Activated CD4-positive, alpha-beta T cell treated with anti-CD3 and anti-CD28 coated beads for 36 hours (primary cell): ENCODE results near the gene BANP. TPM values are rescaled to one million over a fixed set of nuclear protein-coding genes. Genes with fewer than 3 reads are reported as not detected.
"Not testable (repeated sequence)": the region's sequence is repeated elsewhere in the genome, so short reads cannot be mapped to it uniquely, and the experiment has no call there.

Source experiments
- ATAC-seq: fragments of 200-7000 bp; cut with Tn5 transposase; one replicate; pipeline ENCODE4 v1.10.0; 2021; ENCODE audit warnings: mild to moderate bottlenecking, moderate library complexity
- CTCF ChIA-PET: fragments of 350-600 bp; sonication (Branson Sonifier 250); formaldehyde crosslinking; loops from one replicate; lab custom pipeline; 2021; ENCODE audit warnings: antibody characterized with exemption; lab: Charles Lee
- POLR2A ChIA-PET: fragments of 350-600 bp; sonication (Branson Sonifier 250); formaldehyde crosslinking; loops from one replicate; lab custom pipeline; 2021; ENCODE audit warnings: antibody characterized with exemption, inconsistent platforms; lab: Charles Lee
- DNase-seq: peaks from one replicate; pipeline ENCODE4 v3.0.0-alpha.2; 2020
- H3K27ac Mint-ChIP-seq: one replicate; pipeline ENCODE4 v1.8.0; 2021; ENCODE audit warnings: mixed read lengths
- H3K27me3 Mint-ChIP-seq: one replicate; pipeline ENCODE4 v1.8.0; 2021; ENCODE audit warnings: mixed read lengths
- H3K36me3 Mint-ChIP-seq: one replicate; pipeline ENCODE4 v1.8.0; 2021; ENCODE audit warnings: low read depth, mixed read lengths
- H3K4me1 Mint-ChIP-seq: one replicate; pipeline ENCODE4 v1.8.0; 2021; ENCODE audit warnings: mixed read lengths
- H3K4me3 Mint-ChIP-seq: one replicate; pipeline ENCODE4 v1.8.0; 2021; ENCODE audit warnings: mild to moderate bottlenecking, moderate library complexity, mixed read lengths
- H3K9me3 Mint-ChIP-seq: one replicate; pipeline ENCODE4 v1.8.0; 2021; ENCODE audit warnings: low read depth, mixed read lengths
- intact Hi-C, 2 experiments: fragments of 100-400 bp; cut with DNase I in 1 of 2; cut with micrococcal nuclease in 1 of 2; formaldehyde crosslinking; loops; one replicate each; pipeline versions ENCODE4 v1.14.2 to v1.15.1; 2022 to 2024; cut with DNase I, micrococcal nuclease
- total RNA-seq, 2 experiments: library from RNA; stranded (reverse); gene quantifications; one replicate each; pipeline ENCODE4 v1.2.3, GENCODE V29; 2021

Gene BANP
- total RNA-seq, 2 experiments from 2014 or later = 35.2 to 36.1 TPM

DNA sequence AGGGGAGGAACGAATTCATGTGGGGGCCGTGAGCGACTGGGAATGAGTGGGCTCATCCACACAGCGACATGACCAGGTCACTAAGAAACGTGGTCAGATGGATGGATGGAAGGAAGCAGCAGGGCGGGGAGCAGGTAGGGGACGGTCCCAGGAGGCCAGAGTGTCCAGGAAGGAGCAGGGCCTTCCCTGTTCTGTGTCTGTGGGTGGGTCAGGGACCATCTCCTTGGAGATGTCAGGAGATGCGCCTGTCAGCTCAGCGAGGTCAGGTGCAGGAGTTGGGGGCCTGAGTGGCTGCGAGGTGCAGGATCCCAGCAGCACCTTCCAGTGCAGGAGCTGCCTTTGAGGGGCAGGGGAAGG lies 85.4 kb downstream of the BANP start:
- H3K9me3 Mint-ChIP-seq, H3K4me3 Mint-ChIP-seq, H3K27ac Mint-ChIP-seq, intact Hi-C loops, H3K27me3 Mint-ChIP-seq, CTCF ChIA-PET, DNase-seq, POLR2A ChIA-PET, H3K4me1 Mint-ChIP-seq, ATAC-seq: not testable (repeated sequence)
- peaks cover 10% of the 10 kb centered on the region for H3K36me3 Mint-ChIP-seq

DNA sequence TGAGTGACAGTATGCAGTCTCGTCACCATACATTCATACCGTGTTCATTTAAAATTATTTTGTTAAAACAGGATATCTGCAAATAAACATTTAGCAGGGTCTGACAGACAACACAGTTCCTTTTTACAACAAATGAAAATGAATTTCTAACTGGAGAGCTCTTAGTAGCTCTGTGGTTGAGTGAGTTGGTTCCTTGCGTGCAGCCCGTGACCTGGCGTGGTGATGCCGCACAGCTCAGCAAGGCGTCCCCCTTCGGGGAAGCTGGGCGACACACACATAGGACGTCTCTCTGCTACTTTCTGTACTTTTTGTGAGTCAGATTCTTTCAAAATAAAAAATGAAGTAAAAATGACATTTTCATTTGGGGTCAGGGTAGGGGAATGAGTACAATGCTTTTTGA lies 86.1 kb downstream of the BANP start:
- H3K4me3 Mint-ChIP-seq, ATAC-seq, H3K27ac Mint-ChIP-seq, H3K9me3 Mint-ChIP-seq, POLR2A ChIA-PET, H3K27me3 Mint-ChIP-seq, DNase-seq, H3K4me1 Mint-ChIP-seq, CTCF ChIA-PET, intact Hi-C loops: not testable (repeated sequence)
- H3K36me3 Mint-ChIP-seq = peaks cover 10% of the 10 kb centered on the region

- H3K4me3 Mint-ChIP-seq, H3K27ac Mint-ChIP-seq, H3K27me3 Mint-ChIP-seq, H3K9me3 Mint-ChIP-seq, POLR2A ChIA-PET, intact Hi-C loops, DNase-seq, ATAC-seq, CTCF ChIA-PET, H3K4me1 Mint-ChIP-seq: not testable (repeated sequence)
- peaks cover 10% of the 10 kb centered on the region for H3K36me3 Mint-ChIP-seq
These were observed 86.8 kb downstream of the BANP start for GRCh38 chr16:88037876-88038525.

- ATAC-seq, POLR2A ChIA-PET, CTCF ChIA-PET, H3K4me3 Mint-ChIP-seq, H3K4me1 Mint-ChIP-seq, intact Hi-C loops, H3K27me3 Mint-ChIP-seq, H3K9me3 Mint-ChIP-seq, H3K27ac Mint-ChIP-seq, DNase-seq: not testable (repeated sequence)
- H3K36me3 Mint-ChIP-seq = peaks cover 12% of the 10 kb centered on the region
These were observed 87.3 kb downstream of the BANP start for GRCh38 chr16:88038526-88038908.

GRCh38 chr16:88039591-88039990 lies 88.4 kb downstream of the BANP start:
- DNase-seq = no peak
- H3K9me3 Mint-ChIP-seq = no peaks in the 10 kb centered on the region
- H3K4me3 Mint-ChIP-seq = no peak overlapping the region
- no peaks in the 10 kb centered on the region for H3K27me3 Mint-ChIP-seq
- ChIA-PET CTCF (no interaction called here), POLR2A (no interaction called here)
- ATAC-seq = no peak
- peaks cover 12% of the 10 kb centered on the region for H3K36me3 Mint-ChIP-seq
- intact Hi-C loops = no loop called here
- H3K27ac Mint-ChIP-seq = no peak overlapping the region
- no peaks in the 10 kb centered on the region for H3K4me1 Mint-ChIP-seq

DNA sequence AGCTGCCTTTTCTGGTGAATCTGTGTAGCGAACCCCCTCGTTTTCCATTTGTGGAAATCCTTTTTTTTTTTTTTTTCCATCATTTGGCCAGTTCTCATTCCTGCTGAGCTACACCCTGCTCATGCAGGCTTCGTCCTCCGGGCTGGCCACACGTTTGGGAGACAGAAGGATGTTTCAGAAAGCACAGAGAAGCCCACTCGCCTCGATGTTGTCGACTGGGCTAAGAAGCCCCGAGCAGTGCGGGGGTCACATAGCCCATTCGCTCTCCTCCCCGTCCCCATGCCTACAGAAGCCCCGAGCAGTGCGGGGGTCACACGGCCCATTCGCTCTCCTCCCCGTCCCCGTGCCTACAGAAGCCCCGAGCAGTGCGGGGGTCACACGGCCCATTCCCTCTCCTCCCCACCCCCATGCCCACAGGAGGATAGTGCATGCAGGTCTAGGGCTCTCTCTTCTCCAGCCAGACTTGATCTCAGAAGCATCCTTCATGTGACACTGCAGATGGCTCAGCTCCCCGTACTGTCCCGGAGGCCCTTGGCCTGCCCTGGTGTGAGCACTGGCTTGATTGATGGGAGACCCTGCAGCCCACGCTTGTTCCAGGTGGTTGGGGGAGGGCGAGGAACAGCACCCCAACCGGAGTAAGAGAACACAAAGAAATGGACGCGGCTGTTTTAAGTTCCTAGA lies 89.1 kb downstream of the BANP start:
- H3K27ac Mint-ChIP-seq, H3K4me1 Mint-ChIP-seq, ATAC-seq, intact Hi-C loops, H3K4me3 Mint-ChIP-seq, POLR2A ChIA-PET, H3K27me3 Mint-ChIP-seq, DNase-seq, H3K9me3 Mint-ChIP-seq, CTCF ChIA-PET: not testable (repeated sequence)
- H3K36me3 Mint-ChIP-seq = peaks cover 12% of the 10 kb centered on the region

- peaks cover 11% of the 10 kb centered on the region for H3K36me3 Mint-ChIP-seq
- DNase-seq, POLR2A ChIA-PET, CTCF ChIA-PET, H3K4me3 Mint-ChIP-seq, ATAC-seq, H3K9me3 Mint-ChIP-seq, H3K4me1 Mint-ChIP-seq, H3K27me3 Mint-ChIP-seq, intact Hi-C loops, H3K27ac Mint-ChIP-seq: not testable (repeated sequence)
These were observed 89.6 kb downstream of the BANP start for GRCh38 chr16:88040877-88041244.

DNA sequence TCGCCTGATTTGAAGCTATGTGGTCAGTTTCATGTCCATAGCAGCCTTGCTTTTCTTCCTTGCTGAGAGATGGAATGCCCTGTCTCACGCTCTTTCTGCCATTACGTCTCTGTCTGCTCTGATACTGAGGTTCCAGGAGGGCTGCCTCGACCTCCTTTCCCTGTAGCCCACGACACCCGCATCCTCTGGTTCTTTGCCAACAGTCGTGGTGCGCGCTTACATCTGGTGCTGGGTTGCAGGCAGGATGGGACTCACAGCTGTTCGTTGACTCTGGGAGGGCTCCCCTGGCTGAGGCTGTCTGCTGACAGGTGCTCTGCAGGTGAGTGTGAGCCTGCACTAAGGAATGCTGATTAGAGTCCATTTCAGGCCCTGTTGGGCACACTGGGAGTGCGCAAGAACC lies 90.3 kb downstream of the BANP start:
- H3K36me3 Mint-ChIP-seq, ATAC-seq, H3K27me3 Mint-ChIP-seq, POLR2A ChIA-PET, intact Hi-C loops, H3K4me1 Mint-ChIP-seq, DNase-seq, CTCF ChIA-PET, H3K27ac Mint-ChIP-seq, H3K4me3 Mint-ChIP-seq, H3K9me3 Mint-ChIP-seq: not testable (repeated sequence)

DNA sequence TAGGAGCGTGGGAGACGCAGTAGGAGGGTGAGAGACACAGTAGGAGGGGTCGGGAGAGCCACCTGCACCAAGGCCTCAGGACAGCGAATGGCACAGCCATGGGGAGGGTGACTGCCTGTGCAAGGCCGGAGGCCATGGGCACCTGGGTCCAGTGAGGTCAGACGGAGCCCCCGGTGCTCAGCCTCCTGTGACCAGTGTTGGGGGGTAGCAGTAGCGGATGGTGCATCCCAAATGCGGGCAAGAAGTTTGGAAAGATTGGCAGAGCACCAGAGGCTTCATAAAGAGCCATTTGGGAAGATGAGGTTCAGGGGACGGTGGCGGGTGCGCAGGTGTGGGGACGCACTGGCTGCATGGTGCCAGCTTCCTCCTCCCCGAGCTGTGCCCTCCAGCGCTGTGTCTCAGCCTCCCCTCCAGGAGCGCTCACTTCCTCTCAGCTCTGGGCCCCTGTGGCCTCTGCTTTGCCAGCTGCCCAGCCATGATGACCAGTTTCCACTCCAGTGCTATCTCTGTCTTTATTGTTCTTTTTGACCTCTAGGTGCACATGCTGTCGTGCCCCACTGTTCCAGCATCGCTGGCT lies 90.8 kb downstream of the BANP start:
- H3K4me3 Mint-ChIP-seq, H3K9me3 Mint-ChIP-seq, H3K27me3 Mint-ChIP-seq, ATAC-seq, intact Hi-C loops, CTCF ChIA-PET, POLR2A ChIA-PET, DNase-seq, H3K4me1 Mint-ChIP-seq, H3K36me3 Mint-ChIP-seq, H3K27ac Mint-ChIP-seq: not testable (repeated sequence)

DNA sequence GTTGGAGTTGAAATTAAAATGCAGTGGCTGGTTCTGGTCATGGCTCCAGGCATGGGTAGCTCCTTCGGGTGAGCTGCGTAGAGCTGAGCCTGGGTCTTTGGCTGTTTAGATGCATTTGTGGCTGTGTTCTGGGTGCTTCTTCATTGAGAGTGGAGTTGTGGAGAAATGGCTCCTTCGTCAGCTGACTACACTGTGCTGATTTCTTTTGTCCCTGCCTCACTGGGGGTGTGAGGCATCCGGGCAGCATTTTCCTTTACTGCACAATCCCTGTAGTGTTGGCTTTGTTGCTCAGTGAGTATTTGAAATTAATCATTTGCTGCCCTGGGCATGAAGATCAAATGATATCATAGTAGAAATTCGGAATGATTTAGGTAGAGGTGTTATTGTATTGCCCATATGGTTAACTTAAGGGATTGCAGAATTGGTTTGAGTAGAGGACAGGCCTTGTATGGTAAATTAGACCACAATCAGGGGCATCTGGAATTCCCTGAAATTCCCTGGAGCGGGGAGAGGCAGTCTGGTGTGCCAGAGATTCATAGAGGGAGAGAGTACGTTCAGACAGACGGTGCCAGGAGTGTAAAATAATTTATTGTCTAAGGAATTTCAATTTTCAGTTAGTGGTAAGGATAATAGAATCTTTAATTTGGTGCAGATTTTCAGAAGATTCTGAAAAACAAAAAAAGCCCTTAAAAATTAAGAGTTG lies 92.1 kb downstream of the BANP start:
- ATAC-seq, POLR2A ChIA-PET, H3K27me3 Mint-ChIP-seq: not testable (repeated sequence)

GRCh38 chr16:88044121-88044581 lies 92.9 kb downstream of the BANP start:
- CTCF ChIA-PET, ATAC-seq, POLR2A ChIA-PET, H3K27me3 Mint-ChIP-seq, intact Hi-C loops, H3K4me1 Mint-ChIP-seq, DNase-seq, H3K9me3 Mint-ChIP-seq, H3K27ac Mint-ChIP-seq, H3K4me3 Mint-ChIP-seq: not testable (repeated sequence)
- peaks cover 12% of the 10 kb centered on the region for H3K36me3 Mint-ChIP-seq

More for the DNA sequence above, 92.1 kb downstream of the BANP start:
- H3K9me3 Mint-ChIP-seq, DNase-seq, CTCF ChIA-PET, intact Hi-C loops, H3K4me3 Mint-ChIP-seq, H3K4me1 Mint-ChIP-seq, H3K36me3 Mint-ChIP-seq: not testable (repeated sequence)
- H3K27ac Mint-ChIP-seq = peak overlapping the region; percentile 0
